ENCODE data around the gene UBL7.

The UBL7 gene

DNA sequence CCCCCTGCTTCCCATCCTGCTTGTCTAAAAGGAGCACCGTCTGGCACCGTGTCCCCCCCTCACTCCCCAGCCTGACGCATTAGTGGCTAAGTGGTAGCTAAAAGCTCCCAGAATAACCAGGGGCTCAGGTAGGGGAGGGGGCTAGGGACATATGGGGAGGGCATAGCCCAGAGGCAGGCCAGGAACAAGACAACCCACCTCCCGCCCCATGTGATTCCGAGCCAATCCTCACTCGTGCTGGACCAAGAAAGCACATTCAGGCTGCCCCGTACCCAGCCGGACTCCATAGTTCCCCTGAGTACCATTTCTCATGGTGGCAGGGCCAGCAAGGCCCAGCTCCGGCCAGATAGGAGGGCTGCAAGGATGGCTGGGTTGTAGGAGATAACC is 38.7 kb downstream of the UBL7 start:
- DNase-seq: no peak

DNA sequence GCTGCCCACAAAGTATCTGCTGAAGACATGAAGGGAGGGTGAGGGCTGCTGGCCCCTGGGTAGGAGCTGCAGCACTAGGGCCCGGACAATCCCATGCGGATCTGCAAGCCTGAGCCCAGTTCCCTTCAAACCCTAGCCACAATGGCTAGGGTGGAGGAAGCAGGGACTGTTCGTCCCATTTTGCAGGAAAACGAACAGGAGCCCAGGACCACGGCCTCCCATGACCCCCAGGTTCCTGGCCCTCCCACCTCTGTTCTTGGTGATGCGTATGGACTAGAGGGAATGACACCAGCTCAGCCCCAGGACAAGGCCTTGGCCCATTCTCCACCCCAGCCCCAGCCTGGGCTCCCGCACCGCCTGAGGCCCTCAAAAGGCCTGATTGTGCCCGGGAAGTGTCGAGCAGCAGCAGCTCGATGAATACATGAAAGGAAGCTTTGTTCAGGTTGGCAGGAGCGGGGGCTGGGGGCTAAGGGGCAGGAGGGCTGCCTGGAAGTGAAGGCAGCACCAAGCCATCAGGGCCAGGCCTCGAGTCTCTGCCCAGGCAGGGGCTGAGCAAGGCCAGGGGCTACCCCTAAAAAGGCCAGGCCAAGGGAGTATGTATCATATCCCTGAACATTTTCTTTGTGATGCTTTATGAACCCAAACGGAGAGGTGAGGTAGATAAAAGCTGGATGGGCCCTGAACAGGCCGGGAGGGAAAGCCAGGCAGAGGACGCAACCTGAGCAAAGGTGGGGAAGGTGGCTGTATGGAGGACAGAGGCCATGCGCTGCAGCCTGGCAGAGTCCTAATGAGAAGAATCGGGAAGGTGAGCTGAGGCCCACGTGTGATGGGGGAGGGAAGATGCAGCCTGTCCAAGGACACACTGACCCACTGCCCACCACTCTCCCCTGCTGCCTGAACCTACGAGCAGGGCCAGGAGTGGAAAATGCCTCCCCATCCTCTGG is 39.4 kb downstream of the UBL7 start:
- DNase-seq: no peak

DNA sequence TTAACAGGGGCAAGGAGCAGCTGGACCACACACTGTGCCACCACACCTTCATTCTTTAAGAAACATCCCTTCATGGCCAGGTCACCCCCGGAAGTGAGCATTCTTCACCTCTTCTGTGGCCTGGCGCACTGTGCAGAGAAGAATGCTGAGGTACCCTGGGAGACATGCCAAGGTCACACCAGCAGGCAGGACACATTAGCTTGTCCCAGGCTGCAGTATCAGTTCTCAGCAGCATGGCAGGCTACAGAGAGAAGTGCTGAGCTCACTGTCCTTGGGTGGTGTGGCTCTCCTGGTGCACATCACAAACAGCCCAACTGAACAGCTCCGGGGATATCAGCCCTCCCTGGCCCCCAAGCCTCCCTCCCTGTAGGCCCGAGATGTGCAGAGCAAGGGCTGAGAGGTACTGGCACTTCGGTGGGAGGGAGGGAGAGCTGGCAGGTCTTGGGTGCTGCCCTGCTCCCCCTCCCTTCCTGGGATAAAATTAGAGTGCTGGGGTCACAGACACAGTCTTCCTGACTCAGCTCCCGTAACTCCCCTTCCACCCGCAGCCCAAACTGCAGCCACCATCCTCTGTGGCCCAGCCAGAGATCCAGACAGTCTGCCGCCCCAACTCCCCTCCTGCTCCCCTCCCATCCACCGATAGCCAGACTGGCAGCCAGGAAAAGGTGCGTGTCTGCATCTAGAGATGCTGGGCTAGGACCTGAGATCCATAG is 40.6 kb downstream of the UBL7 start:
- no peak for DNase-seq

- DNase-seq: no peak
These were observed 41.5 kb downstream of the UBL7 start for GRCh38 chr15:74419432-74419831.

DNA sequence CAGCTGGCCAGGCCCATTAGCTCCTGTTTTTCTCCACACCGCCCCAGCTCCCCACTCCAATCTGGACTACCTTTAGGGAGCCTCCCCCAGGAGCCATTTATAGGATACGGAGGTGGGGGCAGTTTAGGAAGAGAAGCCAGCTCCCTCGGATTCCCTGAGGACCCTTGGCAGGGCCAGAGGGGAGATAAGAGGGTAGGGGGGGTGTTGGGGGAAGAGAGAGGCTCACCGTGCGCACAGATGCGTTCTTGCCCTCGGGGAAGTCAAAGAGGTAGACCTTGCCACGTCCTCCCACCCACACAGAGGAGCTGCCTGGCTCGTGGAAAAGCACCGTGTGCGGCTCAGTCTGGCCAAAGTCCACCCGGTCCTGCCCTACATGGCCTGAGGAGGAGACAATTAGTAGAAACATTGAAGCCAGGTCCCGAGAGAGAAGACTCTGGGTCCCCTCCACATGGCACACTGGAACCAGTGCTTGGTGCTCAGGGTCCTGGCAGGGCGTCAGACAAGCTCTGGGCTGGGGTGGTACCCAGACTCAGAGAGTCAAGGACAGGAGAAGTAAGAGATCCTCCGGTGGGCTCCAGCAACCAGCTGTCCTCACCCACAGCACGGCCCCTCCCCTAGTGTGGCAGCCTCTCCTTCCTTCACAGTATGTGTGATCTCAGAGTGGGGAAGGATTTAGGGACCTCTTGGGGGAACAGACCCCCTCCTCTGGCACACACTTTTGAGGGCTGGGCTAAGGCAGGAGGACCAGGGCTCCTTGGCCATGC is 42.2 kb downstream of the UBL7 start:
- DNase-seq: no peak

DNA sequence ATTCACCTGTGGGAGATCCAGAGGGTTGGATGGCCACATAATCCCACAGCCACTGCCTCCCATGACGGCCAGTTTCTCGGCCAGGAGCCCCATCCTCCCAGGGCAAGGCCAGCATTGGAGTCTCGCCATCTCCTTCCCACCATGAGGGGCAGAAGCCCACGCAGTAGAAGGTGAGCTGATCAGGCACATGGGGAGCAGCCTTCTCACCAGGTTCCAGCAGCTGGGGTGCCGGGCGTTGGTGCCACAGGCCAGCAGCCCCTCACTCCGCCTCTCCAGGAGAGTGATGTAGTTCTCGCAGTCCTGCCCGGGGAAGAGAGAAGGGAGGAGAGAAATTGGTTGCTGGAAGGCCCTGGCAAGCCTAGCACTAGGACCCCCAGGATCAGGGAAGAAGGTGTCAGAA is 43.3 kb downstream of the UBL7 start:
- no peak for DNase-seq

DNA sequence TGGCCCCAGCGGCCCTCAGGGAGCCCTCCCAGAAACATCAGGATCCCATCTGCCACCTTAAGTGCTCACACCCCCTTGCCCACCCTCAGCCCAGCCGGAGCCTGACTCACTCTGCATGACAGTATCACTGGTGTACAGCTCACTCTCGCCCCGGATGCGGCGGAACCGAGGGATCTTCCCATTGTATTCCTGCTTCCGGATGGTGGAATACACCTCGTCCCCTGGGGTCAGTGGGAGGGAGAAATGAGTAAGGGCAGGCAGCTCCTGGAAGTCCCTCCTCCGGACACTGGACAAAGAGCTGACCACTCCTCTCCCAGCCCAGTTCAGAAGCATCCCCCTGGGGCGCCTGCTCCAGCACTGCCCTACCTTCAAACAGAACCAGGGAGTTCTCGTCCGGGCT is 43.7 kb downstream of the UBL7 start:
- no peak for DNase-seq

GRCh38 chr15:74415966-74416916 is 44.7 kb downstream of the UBL7 start:
- no peak for DNase-seq

DNA sequence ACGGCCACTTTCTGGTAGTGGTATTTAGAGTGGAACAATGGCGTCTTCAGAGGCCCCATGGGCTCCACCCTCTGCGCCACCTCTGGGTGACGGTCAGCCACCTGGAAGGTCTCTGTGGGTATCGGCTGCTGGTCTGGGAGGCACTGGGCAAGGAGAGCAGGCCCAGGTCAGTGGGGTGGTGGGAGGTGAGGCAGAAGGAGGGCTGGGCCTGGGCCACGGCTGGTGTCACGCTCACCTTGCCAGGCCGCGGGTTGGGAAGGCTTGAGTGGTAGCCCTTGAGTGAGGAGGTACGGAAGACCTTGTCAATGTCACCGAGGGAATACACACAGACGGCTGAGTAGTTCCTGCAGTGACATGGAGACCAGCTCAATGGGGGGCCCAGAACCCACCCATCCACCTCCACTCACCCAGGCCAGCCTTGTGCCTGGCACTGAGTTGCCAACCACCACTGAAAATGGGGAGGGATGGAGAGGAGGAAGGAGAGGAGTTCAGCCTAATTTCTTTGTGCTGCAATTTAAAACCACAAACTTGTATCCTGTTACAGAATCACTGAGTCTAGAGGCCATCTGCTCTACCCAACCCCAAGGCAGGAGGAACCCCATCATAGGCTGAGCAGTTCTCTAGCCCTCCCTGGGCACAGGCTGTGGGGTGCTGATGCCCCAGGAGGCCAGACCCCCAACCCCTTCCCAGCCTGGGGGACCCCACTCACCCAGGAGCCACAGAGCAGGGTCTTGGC is 46.2 kb downstream of the UBL7 start:
- DNase-seq: no peak

GRCh38 chr15:74414081-74414580 is 46.8 kb downstream of the UBL7 start:
- no peak for DNase-seq

GRCh38 chr15:74413350-74414080 is 47.4 kb downstream of the UBL7 start:
- DNase-seq: no peak

DNA sequence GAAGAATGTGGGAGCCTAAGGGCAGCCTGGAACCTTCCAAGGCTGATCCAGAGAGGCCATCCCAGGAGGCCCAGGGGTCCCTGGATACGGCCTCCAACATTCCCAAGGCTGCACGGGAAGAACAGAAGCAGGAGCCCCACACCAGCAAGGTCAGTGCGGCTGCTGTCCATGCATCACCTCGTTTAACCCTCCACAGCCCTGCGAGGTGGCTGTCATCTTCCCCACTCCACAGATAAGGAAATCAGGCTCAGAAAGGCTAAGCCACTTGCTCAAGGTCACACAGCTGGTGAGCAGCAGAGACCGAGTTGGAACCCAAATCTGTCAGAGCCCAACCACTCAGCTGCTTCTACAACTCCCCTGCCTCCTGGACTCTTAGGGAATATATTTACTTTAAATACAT is 48.8 kb downstream of the UBL7 start:
- DNase-seq: no peak

- DNase-seq: no peak
These were observed 49.3 kb downstream of the UBL7 start for GRCh38 chr15:74411686-74412085.

GRCh38 chr15:74410502-74410901 is 50.5 kb downstream of the UBL7 start:
- no peak for DNase-seq

DNA sequence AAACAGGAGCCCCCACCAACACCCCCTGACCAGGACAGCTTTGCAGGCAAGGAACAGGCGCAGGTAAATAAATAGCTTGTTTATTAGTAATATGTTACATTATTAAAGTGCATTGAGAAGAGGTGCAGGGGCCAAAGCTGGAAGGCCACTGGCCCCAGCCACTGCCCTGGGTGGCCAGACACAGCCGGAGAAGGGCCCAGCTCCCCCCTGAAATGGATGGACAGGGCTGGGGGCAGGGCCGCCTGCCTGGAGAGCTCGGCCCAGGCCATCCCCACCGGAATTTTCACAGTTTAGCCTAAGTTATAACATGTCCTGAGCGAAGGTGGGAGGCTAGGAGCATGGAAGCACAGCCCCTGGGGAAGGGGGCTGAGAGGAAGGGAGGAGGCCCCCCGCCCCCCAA is 51.7 kb downstream of the UBL7 start:
- DNase-seq: no peak

DNA sequence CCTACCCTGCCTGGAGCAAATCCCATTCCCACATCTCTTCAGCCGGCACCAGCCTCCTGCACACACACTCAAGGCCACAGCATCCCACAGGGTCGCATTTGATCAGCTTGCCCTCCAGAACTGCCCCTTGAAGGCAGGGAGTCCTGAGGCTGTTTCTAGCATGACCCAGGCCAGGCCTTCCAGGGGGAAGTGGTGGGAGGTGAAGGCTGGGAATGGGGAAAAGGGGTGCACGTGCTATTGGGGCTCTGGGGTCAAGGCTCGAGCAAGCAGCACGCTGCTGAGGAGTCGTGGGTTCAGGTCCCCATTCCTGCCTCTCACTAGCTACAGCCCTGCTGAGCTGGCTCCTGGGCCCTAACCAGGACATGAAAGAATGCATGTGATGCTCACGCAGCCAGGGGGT is 52.1 kb downstream of the UBL7 start:
- DNase-seq: no peak

GRCh38 chr15:74408385-74408784 is 52.6 kb downstream of the UBL7 start:
- DNase-seq: no peak

DNA sequence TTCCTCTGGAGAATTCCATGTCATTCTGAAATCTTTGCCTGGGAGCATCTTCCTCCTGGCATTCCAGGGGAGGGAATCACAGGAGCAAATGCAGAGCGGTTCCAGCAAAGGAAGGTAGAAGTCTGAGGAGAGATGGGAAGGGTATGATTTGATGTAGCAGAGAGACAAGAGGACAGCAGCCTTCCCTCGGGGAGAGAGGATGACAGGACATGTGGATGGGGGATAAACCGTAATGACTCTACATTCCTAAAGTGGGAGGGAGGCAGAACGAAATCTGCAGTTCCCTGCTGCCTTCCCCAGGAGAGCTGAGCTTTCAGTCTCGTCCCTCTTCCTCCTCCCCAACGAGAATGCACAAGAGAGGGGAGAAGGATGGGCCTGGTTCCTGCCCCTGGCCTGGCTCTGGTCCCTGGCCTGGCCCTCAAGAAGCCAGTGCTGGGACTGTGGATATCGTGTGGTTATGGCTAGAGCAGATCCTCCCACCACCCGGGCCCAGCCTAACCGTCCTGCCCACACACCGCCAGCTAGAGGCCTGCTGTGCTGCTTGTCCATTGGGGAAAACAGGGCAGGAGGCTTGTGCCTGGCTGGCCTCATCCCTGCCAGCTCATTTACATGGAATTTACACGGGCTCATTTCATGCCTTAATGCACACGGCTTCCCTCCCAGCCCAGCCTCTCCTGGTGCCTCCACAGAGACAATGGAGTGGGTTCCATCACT is 53.8 kb downstream of the UBL7 start:
- DNase-seq: no peak

GRCh38 chr15:74406517-74406916 is 54.4 kb downstream of the UBL7 start:
- DNase-seq: no peak

GRCh38 chr15:74405823-74406222 is 55.1 kb downstream of the UBL7 start:
- no peak for DNase-seq

All from activated effector memory CD4-positive, alpha-beta T cell treated with Interleukin-2 at 50 U/mL for 16 hours (primary cell).